Activated CD4-positive, alpha-beta T cell treated with anti-CD3 and anti-CD28 coated beads for 36 hours (primary cell): ENCODE data around the gene ABCA7. TPM values are rescaled to one million over a fixed set of nuclear protein-coding genes. Genes with fewer than 3 reads are reported as not detected.

Experiments
- ATAC-seq: fragments of 200-7000 bp; cut with Tn5 transposase; one replicate; pipeline ENCODE4 v1.10.0; 2021; ENCODE audit warnings: mild to moderate bottlenecking, moderate library complexity
- CTCF ChIA-PET: fragments of 350-600 bp; sonication (Branson Sonifier 250); formaldehyde crosslinking; loops from one replicate; lab custom pipeline; 2021; ENCODE audit warnings: antibody characterized with exemption; lab: Charles Lee
- POLR2A ChIA-PET: fragments of 350-600 bp; sonication (Branson Sonifier 250); formaldehyde crosslinking; loops from one replicate; lab custom pipeline; 2021; ENCODE audit warnings: antibody characterized with exemption, inconsistent platforms; lab: Charles Lee
- DNase-seq: peaks from one replicate; pipeline ENCODE4 v3.0.0-alpha.2; 2020
- H3K27ac Mint-ChIP-seq: one replicate; pipeline ENCODE4 v1.8.0; 2021; ENCODE audit warnings: mixed read lengths
- H3K27me3 Mint-ChIP-seq: one replicate; pipeline ENCODE4 v1.8.0; 2021; ENCODE audit warnings: mixed read lengths
- H3K36me3 Mint-ChIP-seq: one replicate; pipeline ENCODE4 v1.8.0; 2021; ENCODE audit warnings: low read depth, mixed read lengths
- H3K4me1 Mint-ChIP-seq: one replicate; pipeline ENCODE4 v1.8.0; 2021; ENCODE audit warnings: mixed read lengths
- H3K4me3 Mint-ChIP-seq: one replicate; pipeline ENCODE4 v1.8.0; 2021; ENCODE audit warnings: mild to moderate bottlenecking, moderate library complexity, mixed read lengths
- H3K9me3 Mint-ChIP-seq: one replicate; pipeline ENCODE4 v1.8.0; 2021; ENCODE audit warnings: low read depth, mixed read lengths
- intact Hi-C, 2 experiments: fragments of 100-400 bp; cut with DNase I in 1 of 2; cut with micrococcal nuclease in 1 of 2; formaldehyde crosslinking; loops; one replicate each; pipeline versions ENCODE4 v1.14.2 to v1.15.1; 2022 to 2024; cut with DNase I, micrococcal nuclease
- total RNA-seq, 2 experiments: library from RNA; stranded (reverse); gene quantifications; one replicate each; pipeline ENCODE4 v1.2.3, GENCODE V29; 2021

Gene ABCA7, protein sequence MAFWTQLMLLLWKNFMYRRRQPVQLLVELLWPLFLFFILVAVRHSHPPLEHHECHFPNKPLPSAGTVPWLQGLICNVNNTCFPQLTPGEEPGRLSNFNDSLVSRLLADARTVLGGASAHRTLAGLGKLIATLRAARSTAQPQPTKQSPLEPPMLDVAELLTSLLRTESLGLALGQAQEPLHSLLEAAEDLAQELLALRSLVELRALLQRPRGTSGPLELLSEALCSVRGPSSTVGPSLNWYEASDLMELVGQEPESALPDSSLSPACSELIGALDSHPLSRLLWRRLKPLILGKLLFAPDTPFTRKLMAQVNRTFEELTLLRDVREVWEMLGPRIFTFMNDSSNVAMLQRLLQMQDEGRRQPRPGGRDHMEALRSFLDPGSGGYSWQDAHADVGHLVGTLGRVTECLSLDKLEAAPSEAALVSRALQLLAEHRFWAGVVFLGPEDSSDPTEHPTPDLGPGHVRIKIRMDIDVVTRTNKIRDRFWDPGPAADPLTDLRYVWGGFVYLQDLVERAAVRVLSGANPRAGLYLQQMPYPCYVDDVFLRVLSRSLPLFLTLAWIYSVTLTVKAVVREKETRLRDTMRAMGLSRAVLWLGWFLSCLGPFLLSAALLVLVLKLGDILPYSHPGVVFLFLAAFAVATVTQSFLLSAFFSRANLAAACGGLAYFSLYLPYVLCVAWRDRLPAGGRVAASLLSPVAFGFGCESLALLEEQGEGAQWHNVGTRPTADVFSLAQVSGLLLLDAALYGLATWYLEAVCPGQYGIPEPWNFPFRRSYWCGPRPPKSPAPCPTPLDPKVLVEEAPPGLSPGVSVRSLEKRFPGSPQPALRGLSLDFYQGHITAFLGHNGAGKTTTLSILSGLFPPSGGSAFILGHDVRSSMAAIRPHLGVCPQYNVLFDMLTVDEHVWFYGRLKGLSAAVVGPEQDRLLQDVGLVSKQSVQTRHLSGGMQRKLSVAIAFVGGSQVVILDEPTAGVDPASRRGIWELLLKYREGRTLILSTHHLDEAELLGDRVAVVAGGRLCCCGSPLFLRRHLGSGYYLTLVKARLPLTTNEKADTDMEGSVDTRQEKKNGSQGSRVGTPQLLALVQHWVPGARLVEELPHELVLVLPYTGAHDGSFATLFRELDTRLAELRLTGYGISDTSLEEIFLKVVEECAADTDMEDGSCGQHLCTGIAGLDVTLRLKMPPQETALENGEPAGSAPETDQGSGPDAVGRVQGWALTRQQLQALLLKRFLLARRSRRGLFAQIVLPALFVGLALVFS (N-terminal part only)
- 10 to 100 TPM; 14.4 to 16.9 TPM for total RNA-seq

DNA sequence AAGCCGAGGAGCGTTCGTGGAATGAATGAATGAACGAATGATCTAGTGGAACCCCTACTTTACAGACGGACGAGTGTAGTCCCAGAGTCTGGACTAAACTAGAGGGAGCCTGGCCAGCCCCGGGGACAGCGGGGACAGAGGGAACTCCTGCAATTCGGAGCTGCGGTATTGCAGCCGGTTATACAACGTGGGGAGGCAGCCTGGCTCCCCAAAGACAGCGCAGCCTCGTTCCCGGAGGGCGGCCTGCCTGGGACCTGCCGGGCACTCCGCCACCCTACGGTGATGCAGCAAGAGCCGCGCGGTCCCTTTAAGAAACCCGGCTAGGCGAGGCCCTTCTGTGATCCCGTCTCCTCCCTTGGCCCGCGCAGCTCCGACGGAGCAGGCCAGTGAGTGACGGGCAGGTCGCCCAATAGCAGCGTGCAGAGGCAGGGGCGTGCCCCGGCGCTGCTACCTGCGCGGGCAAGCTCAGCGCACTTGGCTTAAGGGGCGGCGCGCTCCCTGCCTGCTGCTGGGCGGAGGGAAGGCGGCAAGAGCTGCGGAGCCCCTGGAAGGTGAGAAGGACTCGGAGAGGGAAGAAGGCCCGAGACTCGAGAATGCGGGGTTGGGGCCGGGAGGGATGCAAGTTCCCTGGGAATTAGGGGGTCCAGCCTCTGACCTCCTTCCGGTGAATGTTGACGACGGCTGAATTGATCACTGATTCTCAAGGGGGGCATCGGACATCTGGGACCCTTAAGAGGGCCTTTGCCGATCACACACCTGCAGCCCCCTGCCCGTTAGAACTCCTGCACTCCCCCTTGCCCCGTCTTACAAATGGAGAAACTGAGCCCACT lies at the start of gene ABCA7:
Gene ABCA7, plus strand, starts transcription at position 462 of the 830 bp plus-strand sequence. CDS start 1,255 bp downstream, outside the sequence.
- H3K4me3 Mint-ChIP-seq: peak within 1 kb of the TSS; percentile 86
- ChIA-PET CTCF (interaction anchor here (0.6 to 1.3 kb wide), 6 partner anchors 15 to 486 kb away, joined by 3 to 7 read pairs (median 4); no protein-coding TSS in a partner anchor), POLR2A (interaction anchor here (0.6 to 1.1 kb wide), 6 partner anchors 11 to 683 kb away, joined by 3 to 4 read pairs (median 4); partner anchors contain the start of genes CNN2 and RNU6-2)
- ATAC-seq (peak; percentile 96), DNase-seq (peak; percentile 100)
- H3K4me1 Mint-ChIP-seq: peaks cover 34% of the 10 kb centered on the region
- H3K27me3 Mint-ChIP-seq: no peaks in the 10 kb centered on the region
- H3K9me3 Mint-ChIP-seq: no peaks in the 10 kb centered on the region
- peaks cover 26% of the 10 kb centered on the region for H3K36me3 Mint-ChIP-seq
- intact Hi-C loops: loop anchor here (1.0 to 2.0 kb wide), 6 partner anchors 12 to 201 kb away; partner anchors contain the start of genes RNU6-2 (in 2 of the 2), TMEM259 (in 2 of the 2), ARHGAP45 (in 1 of the 2) and ATP5F1D (in 1 of the 2)
- H3K27ac Mint-ChIP-seq: peak within 1 kb of the TSS; percentile 74

DNA sequence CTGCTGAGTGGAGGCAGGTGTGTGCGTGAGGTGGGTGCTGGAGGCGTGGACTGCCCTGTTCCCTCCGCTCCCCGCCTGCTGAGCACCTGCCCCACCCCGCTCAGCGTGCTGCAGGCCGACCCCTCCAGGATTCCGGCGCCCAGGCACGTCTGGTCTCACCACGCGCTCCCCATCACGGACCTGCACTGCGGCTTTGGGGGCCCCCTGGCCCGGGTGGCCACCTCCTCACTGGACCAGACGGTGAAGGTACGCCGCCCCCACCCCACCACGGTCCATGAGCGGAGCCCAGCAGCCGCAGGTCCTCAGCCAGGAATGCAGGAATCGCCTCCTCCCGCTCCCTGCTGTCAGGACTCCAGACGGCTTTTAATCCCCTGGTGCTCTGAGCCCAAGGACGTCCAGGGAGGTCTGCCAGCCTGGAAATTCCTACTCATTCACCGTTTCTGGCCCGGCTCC lies 49.8 kb upstream of the ABCA7 start:
- Mint-ChIP-seq H3K9me3 (no peaks in the 10 kb centered on the region), H3K4me1 (peaks cover 4% of the 10 kb centered on the region), H3K27me3 (no peaks in the 10 kb centered on the region), H3K36me3 (peaks cover 14% of the 10 kb centered on the region), H3K27ac (no peak overlapping the region), H3K4me3 (no peak overlapping the region)
- CTCF ChIA-PET: interaction anchor here (0.8 kb wide), 1 partner anchor 75 kb away, joined by 3 read pairs; no protein-coding TSS in a partner anchor
- POLR2A ChIA-PET: interaction anchor here (1.6 kb wide), 1 partner anchor 31 kb away, joined by 6 read pairs; the partner anchor contains the start of gene RNU6-2
- DNase-seq (no peak), ATAC-seq (no peak)
- intact Hi-C loops: no loop called here

DNA sequence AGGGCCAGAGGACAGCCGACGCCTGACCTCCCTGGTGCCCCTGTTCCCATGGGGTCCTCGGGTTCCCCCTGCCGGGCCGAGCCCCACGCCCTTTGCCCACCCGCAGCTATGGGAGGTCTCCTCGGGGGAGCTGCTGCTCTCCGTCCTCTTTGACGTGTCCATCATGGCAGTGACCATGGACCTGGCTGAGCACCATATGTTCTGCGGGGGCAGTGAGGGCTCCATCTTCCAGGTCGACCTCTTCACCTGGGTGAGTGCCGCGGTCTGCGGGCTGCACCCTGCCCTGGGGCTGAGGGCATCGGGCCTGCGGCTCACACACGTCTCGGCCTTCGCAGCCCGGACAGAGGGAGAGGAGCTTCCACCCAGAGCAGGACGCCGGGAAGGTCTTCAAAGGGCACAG lies 49.2 kb upstream of the ABCA7 start:
- no peak overlapping the region for H3K4me3 Mint-ChIP-seq
- DNase-seq: no peak
- H3K9me3 Mint-ChIP-seq: no peaks in the 10 kb centered on the region
- H3K4me1 Mint-ChIP-seq: peaks cover under 1% of the 10 kb centered on the region
- H3K27ac Mint-ChIP-seq: no peak overlapping the region
- POLR2A ChIA-PET: interaction anchor here (1.6 kb wide), 1 partner anchor 31 kb away, joined by 6 read pairs; the partner anchor contains the start of gene RNU6-2
- intact Hi-C loops: loop anchor here in 1 of 2 experiments (1.0 kb wide), 5 partner anchors 72 to 310 kb away; no protein-coding TSS in a partner anchor
- no peaks in the 10 kb centered on the region for H3K27me3 Mint-ChIP-seq
- ATAC-seq: no peak
- peaks cover 14% of the 10 kb centered on the region for H3K36me3 Mint-ChIP-seq
- CTCF ChIA-PET: interaction anchor here (0.6 to 0.8 kb wide), 2 partner anchors 61 to 75 kb away, joined by 3 read pairs; no protein-coding TSS in a partner anchor

DNA sequence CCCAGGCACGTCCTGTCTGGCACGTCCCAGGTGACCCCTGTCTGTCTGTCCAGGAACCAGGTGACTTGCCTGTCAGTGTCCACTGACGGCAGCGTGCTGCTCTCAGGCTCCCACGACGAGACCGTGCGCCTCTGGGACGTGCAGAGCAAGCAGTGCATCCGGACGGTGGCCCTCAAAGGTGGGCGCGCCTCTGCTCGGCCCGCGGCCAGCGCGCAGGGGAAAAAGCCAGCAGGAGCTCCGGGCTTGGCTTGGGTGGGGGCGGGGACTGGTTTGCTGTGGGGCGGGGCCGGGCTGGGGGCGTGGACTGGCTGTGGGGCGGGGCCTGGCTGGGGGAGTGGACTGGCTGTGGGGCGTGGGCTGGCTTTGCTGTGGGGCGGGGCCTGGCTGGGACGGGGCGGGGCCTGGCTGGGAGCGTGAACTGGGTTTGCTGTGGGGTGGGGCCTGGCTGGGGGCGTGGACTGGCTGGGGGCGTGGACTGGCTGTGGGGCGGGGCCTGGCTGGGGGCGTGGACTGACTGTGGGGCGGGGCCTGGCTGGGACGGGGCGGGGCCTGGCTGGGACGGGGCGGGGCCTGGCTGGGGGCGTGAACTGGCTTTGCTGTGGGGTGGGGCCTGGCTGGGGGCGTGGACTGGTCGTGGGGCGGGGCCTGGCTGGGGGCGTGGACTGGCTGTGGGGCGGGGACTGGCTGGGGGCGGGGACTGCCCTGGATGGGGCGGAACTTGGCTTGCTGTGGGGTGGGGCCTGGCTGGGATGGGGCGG lies 48.6 kb upstream of the ABCA7 start:
- Mint-ChIP-seq H3K4me1 (peaks cover 2% of the 10 kb centered on the region), H3K4me3 (no peak overlapping the region), H3K36me3 (peaks cover 14% of the 10 kb centered on the region), H3K27me3 (no peaks in the 10 kb centered on the region), H3K9me3 (no peaks in the 10 kb centered on the region), H3K27ac (no peak overlapping the region)
- DNase-seq (peak; percentile 91), ATAC-seq (peak; percentile 80)
- ChIA-PET CTCF (interaction anchor here (0.5 to 0.6 kb wide), 2 partner anchors 61 to 62 kb away, joined by 3 read pairs; no protein-coding TSS in a partner anchor), POLR2A (interaction anchor here (1.6 kb wide), 1 partner anchor 30 kb away, joined by 6 read pairs; the partner anchor contains the start of gene RNU6-2)
- intact Hi-C loops: loop anchor here in 1 of 2 experiments (1.0 kb wide), 5 partner anchors 71 to 311 kb away; no protein-coding TSS in a partner anchor

DNA sequence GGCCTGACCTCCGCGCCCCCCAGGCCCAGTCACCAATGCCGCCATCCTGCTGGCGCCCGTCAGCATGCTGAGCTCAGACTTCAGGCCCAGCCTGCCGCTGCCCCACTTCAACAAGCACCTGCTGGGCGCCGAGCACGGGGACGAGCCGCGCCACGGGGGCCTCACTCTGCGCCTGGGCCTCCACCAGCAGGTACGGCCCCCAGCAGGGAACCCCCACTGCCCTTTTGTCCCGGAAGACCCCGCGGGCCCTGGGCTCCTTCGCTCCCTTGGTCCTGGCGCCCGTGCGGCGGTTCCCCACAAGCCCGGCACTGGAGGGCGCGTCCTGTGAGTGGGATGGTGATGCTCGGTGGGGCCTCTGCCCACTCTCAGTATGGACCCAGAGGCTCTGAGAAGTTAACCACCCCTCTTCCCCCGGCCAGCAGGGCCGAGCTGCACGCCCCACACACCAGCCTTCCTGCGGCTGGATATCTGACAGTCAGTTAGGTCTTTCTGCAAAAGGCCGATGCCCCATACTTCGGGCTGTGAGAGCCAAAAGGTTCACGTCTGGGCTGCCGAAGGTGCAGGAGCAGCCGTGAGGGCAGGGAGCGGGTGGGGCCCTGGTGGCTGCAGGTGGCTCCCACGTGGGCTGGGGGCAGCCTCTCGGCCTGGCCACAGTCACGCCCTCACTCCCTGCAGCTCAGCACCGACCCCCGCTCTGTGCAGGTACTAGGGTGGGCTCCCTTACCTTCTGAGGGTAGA lies 47.8 kb upstream of the ABCA7 start:
- intact Hi-C loops: loop anchor here in 1 of 2 experiments (1.0 kb wide), 5 partner anchors 70 to 312 kb away; no protein-coding TSS in a partner anchor
- POLR2A ChIA-PET: interaction anchor here (1.6 kb wide), 1 partner anchor 30 kb away, joined by 6 read pairs; the partner anchor contains the start of gene RNU6-2
- no peaks in the 10 kb centered on the region for H3K27me3 Mint-ChIP-seq

DNA sequence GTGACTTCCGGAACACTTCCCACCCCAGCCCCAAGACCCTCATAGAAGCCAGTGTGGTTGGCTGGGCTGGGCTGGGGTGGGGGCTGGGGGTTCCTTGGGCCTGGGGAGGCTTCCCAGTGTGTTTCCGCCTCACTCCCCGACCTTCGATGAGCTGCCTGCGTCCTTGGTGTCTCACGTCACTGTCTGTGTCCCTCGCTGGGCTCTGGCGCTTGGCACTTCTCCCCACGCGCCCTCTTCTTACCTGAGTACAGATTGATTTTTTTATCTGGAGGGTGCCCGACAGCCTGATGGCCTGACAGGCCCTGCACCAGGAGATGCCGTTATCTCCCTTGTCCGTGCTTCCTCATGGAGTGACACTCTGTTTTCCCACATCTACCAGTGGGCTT lies 47.2 kb upstream of the ABCA7 start:
- Mint-ChIP-seq H3K4me1 (peaks cover 7% of the 10 kb centered on the region), H3K27ac (no peak overlapping the region), H3K9me3 (no peaks in the 10 kb centered on the region), H3K27me3 (peaks cover 1% of the 10 kb centered on the region), H3K36me3 (peaks cover 9% of the 10 kb centered on the region), H3K4me3 (no peak overlapping the region)
- ATAC-seq: no peak
- DNase-seq: no peak
- POLR2A ChIA-PET: no interaction called here
- intact Hi-C loops: no loop called here
- CTCF ChIA-PET: no interaction called here

More for the DNA sequence above, 47.8 kb upstream of the ABCA7 start:
- no peak overlapping the region for H3K27ac Mint-ChIP-seq
- DNase-seq: no peak
- CTCF ChIA-PET: no interaction called here
- no peak overlapping the region for H3K4me3 Mint-ChIP-seq
- ATAC-seq: no peak
- peaks cover 9% of the 10 kb centered on the region for H3K36me3 Mint-ChIP-seq
- H3K4me1 Mint-ChIP-seq: peaks cover 7% of the 10 kb centered on the region
- no peaks in the 10 kb centered on the region for H3K9me3 Mint-ChIP-seq

DNA sequence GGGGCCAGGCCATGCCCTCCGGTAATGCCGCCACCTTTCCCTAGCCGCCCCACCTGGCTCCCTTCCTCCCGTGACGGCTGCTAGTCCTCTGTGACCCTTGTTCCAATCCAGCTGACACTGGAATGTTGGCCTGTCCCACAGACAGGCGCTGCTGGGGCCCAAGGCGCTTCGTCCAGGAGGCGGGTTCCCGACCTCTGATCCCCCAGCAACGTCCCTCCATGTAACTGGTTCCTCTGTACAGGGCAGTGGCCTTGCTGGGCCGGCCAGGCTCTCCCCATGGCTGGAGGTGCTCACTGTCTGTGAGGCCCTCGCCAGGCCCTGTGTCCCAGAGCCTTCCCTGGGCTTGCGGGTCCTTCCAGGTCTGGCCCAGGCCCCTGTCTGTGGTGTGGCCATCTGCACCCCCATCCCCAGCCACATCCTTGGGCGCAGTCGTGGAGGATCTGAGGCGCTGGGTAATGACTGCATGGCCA lies 46.5 kb upstream of the ABCA7 start:
- Mint-ChIP-seq H3K27me3 (peaks cover 6% of the 10 kb centered on the region), H3K27ac (no peak overlapping the region), H3K9me3 (no peaks in the 10 kb centered on the region), H3K4me3 (no peak overlapping the region), H3K36me3 (peaks cover 9% of the 10 kb centered on the region), H3K4me1 (peaks cover 7% of the 10 kb centered on the region)
- POLR2A ChIA-PET: no interaction called here
- CTCF ChIA-PET: no interaction called here
- ATAC-seq (no peak), DNase-seq (no peak)
- intact Hi-C loops: no loop called here

DNA sequence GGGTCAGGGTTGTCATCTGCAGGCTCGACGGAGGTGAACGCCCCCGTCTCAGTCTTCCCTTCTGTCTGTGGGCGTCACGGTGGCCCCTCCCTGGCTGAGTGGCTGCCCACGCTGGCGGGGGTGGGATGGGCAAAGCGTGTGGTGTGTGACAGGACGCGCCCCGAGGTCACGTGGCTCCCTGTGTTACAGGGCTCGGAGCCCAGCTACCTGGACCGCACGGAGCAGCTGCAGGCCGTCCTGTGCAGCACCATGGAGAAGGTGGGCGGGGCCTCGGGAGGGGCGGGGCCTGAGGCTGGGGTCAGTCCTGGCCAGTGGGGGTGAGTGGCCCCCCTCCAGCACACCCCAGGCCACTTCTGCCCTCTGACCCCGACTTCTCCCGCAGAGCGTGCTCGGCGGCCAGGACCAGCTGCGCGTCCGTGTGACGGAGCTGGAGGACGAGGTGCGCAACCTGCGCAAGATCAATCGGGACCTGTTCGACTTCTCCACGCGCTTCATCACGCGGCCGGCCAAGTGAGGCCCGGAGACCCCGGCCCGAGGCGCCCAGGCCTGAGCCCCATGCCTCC lies 46.0 kb upstream of the ABCA7 start:
- peaks cover 9% of the 10 kb centered on the region for H3K36me3 Mint-ChIP-seq
- POLR2A ChIA-PET: no interaction called here

More for the DNA sequence above, 46.0 kb upstream of the ABCA7 start:
- DNase-seq (no peak), ATAC-seq (no peak)
- Mint-ChIP-seq H3K9me3 (no peaks in the 10 kb centered on the region), H3K4me3 (no peak overlapping the region), H3K27ac (no peak overlapping the region), H3K4me1 (peaks cover 7% of the 10 kb centered on the region), H3K27me3 (peaks cover 8% of the 10 kb centered on the region)
- intact Hi-C loops: no loop called here
- CTCF ChIA-PET: interaction anchor here (1.1 kb wide), 1 partner anchor 71 kb away, joined by 3 read pairs; no protein-coding TSS in a partner anchor
